ENCODE results near the gene SKI. TPM values are rescaled to one million over a fixed set of nuclear protein-coding genes. Genes with fewer than 3 reads are reported as not detected.
"Not testable (repeated sequence)": the region's sequence is repeated elsewhere in the genome, so short reads cannot be mapped to it uniquely, and the experiment has no call there.

The SKI gene
- total RNA-seq, 1 donor from 2014 or later: 108 TPM

DNA sequence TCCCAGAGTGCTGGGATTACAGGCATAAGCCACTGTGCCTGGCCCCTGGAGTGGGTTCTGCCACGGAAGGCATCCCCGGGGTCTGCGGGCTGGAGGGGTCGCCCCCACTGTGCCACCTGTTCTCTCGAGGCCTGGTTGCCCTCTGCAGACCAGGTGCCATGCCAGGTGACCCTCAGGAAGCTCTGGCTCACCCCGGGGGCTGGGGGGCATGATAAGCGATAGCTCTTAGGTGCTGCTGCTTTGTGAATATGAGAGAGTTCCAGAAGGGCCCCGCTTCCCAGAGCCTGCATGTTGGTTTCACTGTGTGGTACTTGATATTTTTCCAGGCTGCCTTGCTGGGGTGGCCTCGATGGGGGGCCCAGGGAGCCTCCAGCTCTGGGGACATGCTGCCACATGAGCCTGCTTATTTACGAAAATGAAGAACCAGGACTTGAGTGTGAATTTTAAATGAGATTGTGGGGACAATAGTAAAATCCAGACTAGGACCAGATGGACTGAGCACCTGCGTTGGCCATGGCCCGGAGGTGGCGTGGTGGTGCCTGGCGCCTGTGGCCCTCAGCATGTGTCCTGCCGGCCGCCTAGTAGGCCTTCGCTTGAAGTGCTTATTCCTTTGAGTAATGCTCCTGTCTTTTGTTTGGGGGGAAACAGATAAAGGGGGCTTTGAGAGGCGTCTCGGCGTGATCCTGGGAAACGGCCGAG, 7.3 kb downstream of the SKI start:
- intact Hi-C loops (cut with DNase I): loop anchor here (10.0 kb wide), 1 partner anchor 59 kb away; no protein-coding TSS in a partner anchor
- ATAC-seq (no peak), DNase-seq (ENCODE audit: low spot score) (no peak)

- DNase-seq (ENCODE audit: low spot score): peak; percentile 58
- intact Hi-C loops (cut with DNase I): loop anchor here (10.0 kb wide), 1 partner anchor 58 kb away; no protein-coding TSS in a partner anchor
- no peak for ATAC-seq
Observed at GRCh38 chr1:2236695-2237677, 8.9 kb downstream of the SKI start.

GRCh38 chr1:2237773-2238172, 9.7 kb downstream of the SKI start:
- no peak for ATAC-seq
- intact Hi-C loops (cut with DNase I): loop anchor here (10.0 kb wide), 1 partner anchor 57 kb away; no protein-coding TSS in a partner anchor

GRCh38 chr1:2238361-2239012, 10.4 kb downstream of the SKI start:
- intact Hi-C loops (cut with DNase I): loop anchor here (10.0 kb wide), 1 partner anchor 56 kb away; no protein-coding TSS in a partner anchor
- DNase-seq (ENCODE audit: low spot score) (no peak), ATAC-seq (no peak)

More at GRCh38 chr1:2237773-2238172, 9.7 kb downstream of the SKI start:
- peak; percentile 61 for DNase-seq (ENCODE audit: low spot score)

DNA sequence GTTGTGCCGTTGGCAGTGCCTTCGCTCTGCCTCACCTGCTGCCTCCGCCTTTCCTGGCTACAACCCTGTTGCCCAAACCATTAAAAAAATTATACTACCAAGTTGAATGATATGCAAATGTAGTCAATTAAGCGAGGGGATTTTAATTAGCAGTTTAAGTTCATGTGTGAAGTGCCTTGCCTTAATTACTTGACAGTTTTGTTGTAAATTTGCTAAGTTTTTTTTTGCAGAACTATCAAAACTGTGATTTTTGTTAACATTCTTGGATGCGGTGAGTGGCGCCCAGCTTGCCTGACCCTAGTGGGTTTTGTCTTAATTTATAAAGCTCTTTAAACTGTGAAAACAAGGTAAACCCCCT, 10.9 kb downstream of the SKI start:
- ATAC-seq (no peak), DNase-seq (ENCODE audit: low spot score) (no peak)
- intact Hi-C loops (cut with DNase I): loop anchor here (10.0 kb wide), 1 partner anchor 56 kb away; no protein-coding TSS in a partner anchor

DNA sequence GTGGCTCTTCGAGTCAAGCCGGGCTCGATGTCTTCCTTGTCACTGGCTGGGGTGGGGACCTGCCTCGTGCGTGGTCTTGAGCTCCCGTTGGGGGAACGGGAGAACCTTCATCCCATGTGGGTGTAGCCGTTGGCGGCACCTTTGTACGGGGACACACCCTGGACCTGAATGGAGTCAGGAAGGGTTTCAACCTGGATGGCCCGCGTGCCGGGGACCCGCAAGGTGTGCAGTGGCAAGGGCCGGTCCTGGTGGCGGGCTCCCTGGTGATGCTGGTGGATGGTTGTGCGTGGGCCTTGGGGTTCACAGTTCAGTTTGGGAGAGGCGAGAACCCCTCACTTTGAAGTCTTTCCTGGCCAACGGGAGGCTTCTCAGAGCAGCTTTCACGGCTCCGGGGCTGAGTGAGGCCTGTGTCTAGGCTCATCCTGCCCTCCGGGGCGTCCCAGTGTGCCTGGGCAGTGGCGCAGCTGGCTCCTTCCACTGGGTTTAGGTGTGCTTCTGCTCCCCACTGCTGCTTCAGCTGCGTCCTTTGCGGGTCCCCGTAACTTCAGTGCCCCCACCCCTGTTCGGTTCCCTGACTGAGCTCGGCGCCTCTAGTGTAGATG, 11.4 kb downstream of the SKI start:
- intact Hi-C loops (cut with DNase I): loop anchor here (10.0 kb wide), 1 partner anchor 55 kb away; no protein-coding TSS in a partner anchor
- ATAC-seq: no peak
- DNase-seq (ENCODE audit: low spot score): no peak

DNA sequence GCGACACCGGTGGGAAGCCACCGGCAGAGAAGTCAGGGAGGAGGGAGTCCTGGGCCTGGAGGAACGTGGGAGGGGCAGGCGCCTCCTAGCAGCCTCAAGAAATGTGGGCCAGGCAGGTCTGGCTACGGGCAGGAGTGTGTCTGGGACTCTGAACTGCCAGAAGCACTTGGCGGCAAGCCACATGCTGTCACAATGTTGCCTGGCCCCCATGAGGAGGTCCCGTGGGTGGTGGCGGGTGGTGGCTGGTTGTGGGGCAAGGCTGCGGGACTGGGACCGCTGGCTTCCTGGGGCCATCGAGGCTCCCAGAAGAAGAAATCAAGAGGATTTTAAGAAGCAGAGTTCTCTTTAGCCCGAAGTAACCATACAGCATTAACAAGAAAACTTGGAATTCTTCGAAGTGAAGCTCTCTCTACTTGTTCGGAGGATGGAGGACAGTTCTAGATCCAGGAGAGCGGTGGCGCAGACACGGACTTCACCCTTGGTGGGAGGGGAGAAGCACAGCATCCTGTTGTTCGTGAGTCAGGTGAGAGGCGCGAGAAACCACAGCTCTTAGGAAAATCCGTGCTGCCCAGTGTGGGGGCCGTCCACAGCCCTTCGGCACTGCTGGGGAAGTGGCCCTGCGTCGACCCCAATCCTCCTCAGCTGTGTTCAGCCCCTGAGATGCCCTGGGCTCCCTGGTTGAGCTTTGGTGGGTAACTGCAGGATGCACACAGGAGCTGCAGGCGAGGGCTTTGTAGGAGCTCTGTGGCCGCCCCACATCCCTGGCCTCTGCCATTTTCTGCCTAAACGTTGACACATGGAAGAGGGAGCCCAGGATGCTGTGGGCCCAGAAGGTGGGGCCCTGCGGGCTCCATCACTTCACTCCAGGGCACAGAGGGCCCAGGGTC, 12.4 kb downstream of the SKI start:
- intact Hi-C loops (cut with DNase I): no loop called here
- ATAC-seq (peak; percentile 35), DNase-seq (ENCODE audit: low spot score) (peak; percentile 84)

DNA sequence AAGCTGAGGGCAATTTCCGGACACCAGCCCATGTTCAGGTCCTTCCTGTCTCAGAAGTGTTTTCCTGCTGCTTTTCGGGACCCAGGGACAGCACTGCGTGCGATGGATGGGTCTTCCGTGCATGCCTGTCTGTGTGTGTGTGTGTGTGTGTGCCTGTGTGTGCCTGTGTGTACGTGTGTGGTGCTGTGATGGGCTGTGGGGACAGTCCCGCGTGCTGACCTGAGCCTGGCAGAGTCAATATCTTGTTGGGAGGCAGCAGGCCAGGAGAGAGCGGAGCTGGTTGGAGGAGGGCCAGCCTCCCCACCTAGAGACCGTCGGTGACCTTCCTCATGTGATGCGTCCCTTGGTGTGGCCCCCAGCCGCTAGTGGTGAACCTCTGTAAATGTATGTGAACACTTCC, 13.7 kb downstream of the SKI start:
- ATAC-seq: no peak
- DNase-seq (ENCODE audit: low spot score): no peak
- intact Hi-C loops (cut with DNase I): no loop called here

GRCh38 chr1:2242814-2243725, 15.0 kb downstream of the SKI start:
- intact Hi-C loops (cut with DNase I): no loop called here
- ATAC-seq (no peak), DNase-seq (ENCODE audit: low spot score) (no peak)

GRCh38 chr1:2247045-2247394, 18.9 kb downstream of the SKI start:
- ATAC-seq; DNase-seq (ENCODE audit: low spot score); intact Hi-C loops (cut with DNase I): not testable (repeated sequence)

- no peak for ATAC-seq
- intact Hi-C loops (cut with DNase I): no loop called here
- DNase-seq (ENCODE audit: low spot score): no peak
Observed at GRCh38 chr1:2247760-2248126, 19.6 kb downstream of the SKI start.

GRCh38 chr1:2248127-2248826, 20.2 kb downstream of the SKI start:
- DNase-seq (ENCODE audit: low spot score): no peak
- no peak for ATAC-seq
- intact Hi-C loops (cut with DNase I): no loop called here

GRCh38 chr1:2248854-2249558, 20.9 kb downstream of the SKI start:
- no peak for DNase-seq (ENCODE audit: low spot score)
- intact Hi-C loops (cut with DNase I): no loop called here
- no peak for ATAC-seq

GRCh38 chr1:2249559-2249906, 21.4 kb downstream of the SKI start:
- intact Hi-C loops (cut with DNase I): no loop called here
- DNase-seq (ENCODE audit: low spot score) (no peak), ATAC-seq (no peak)

- no peak for DNase-seq (ENCODE audit: low spot score)
- no peak for ATAC-seq
- intact Hi-C loops (cut with DNase I): no loop called here
Observed at GRCh38 chr1:2250721-2251281, 22.7 kb downstream of the SKI start.

DNA sequence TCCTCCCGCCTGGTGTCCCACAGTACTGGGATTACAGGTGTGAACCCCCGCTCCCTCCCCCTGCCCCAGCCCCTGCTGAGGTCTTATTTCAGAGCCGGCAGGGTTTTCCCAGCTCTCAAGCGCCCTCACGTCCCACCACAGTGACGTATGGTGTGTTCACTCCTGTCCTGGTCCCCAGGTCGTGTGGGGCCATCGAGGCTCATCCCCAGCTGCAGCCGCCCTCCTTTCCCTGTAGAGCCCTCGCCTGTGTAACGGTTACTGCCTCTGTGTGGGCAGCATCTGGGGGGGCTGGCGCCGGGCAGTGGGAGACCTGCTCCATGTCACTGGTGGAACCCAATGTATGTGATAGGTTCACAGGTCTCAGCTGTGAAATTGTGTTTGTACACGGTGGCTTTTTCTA, 23.2 kb downstream of the SKI start:
- intact Hi-C loops (cut with DNase I): no loop called here
- ATAC-seq (no peak), DNase-seq (ENCODE audit: low spot score) (no peak)
